SK-N-MC (cell line): ENCODE results near the gene YWHAH.

ENCODE experiments used
- DNase-seq: peaks from one replicate; pipeline ENCODE4 v3.0.0-alpha.2; 2011; ENCODE audit warnings: low read depth, low spot score
- H3K27ac ChIP-seq: fragments of 200-600 bp; sonication (generic); 2 replicates; pipeline ENCODE4 v1.5.1; 2016; ENCODE audit warnings: mixed run types
- H3K36me3 ChIP-seq: fragments of 200-600 bp; sonication (generic); 2 replicates; pipeline ENCODE4 v1.6.1; 2017; ENCODE audit warnings: antibody characterized with exemption, low read length, mixed read lengths; ENCODE audit not compliant: insufficient read depth
- H3K4me3 ChIP-seq: fragments of 200-600 bp; sonication (generic); 2 replicates; pipeline ENCODE4 v1.5.1; 2016
- H3K9ac ChIP-seq: fragments of 200-600 bp; sonication (generic); 2 replicates; pipeline ENCODE4 v1.8.0; 2017; ENCODE audit warnings: mixed run types, mixed read lengths; ENCODE audit not compliant: insufficient read length
- H3K9me3 ChIP-seq: fragments of 200-600 bp; sonication (generic); 2 replicates; pipeline ENCODE4 v1.6.1; 2017; ENCODE audit warnings: low read depth, mild to moderate bottlenecking, antibody characterized with exemption, low read length, moderate library complexity, mixed read lengths
- EZH2 ChIP-seq: fragments of 200-600 bp; sonication (generic); IDR thresholded peaks from one replicate; pipeline ENCODE4 v1.6.1; 2017; ENCODE audit warnings: antibody characterized with exemption
- FOXP2 ChIP-seq: optimal IDR thresholded peaks from 2 replicates; pipeline ENCODE3; 2011; ENCODE audit warnings: mild to moderate bottlenecking, moderate library complexity; ENCODE audit not compliant: insufficient read depth; ENCODE audit errors: extremely low read length, control extremely low read depth
- POLR2AphosphoS5 ChIP-seq: IDR thresholded peaks from 2 replicates; pipeline ENCODE4 v1.6.1; 2012; ENCODE audit warnings: mild to moderate bottlenecking, low read depth, low read length, borderline replicate concordance

YWHAH gene

GRCh38 chr22:31951194-31952093 is 7.1 kb downstream of the YWHAH start:
- Histone ChIP-seq H3K4me3 (no peak overlapping the region), H3K27ac (no peak overlapping the region), H3K9ac (no peak overlapping the region), H3K9me3 (no peaks in the 10 kb centered on the region), H3K36me3 (peaks cover 77% of the 10 kb centered on the region)
- TF ChIP-seq POLR2AphosphoS5 (no peak), FOXP2 (no peak), EZH2 (no peak)
- no peak for DNase-seq

GRCh38 chr22:31952094-31952401 is 7.7 kb downstream of the YWHAH start:
- H3K4me3 ChIP-seq = no peak overlapping the region
- peaks cover 77% of the 10 kb centered on the region for H3K36me3 ChIP-seq
- TF ChIP-seq POLR2AphosphoS5 (no peak), EZH2 (no peak), FOXP2 (no peak)
- DNase-seq = no peak
- 0 out of 2 replicates have a peak overlapping the region, but pooled peaks have one; percentile 21 for H3K27ac ChIP-seq
- no peaks in the 10 kb centered on the region for H3K9me3 ChIP-seq
- no peak overlapping the region for H3K9ac ChIP-seq

GRCh38 chr22:31952472-31952871 is 8.1 kb downstream of the YWHAH start:
- Histone ChIP-seq H3K9ac (no peak overlapping the region), H3K27ac (0 out of 2 replicates have a peak overlapping the region, but pooled peaks have one; percentile 21), H3K36me3 (peaks cover 77% of the 10 kb centered on the region), H3K4me3 (no peak overlapping the region), H3K9me3 (no peaks in the 10 kb centered on the region)
- no peak for DNase-seq
- TF ChIP-seq FOXP2 (no peak), EZH2 (no peak), POLR2AphosphoS5 (no peak)

DNA sequence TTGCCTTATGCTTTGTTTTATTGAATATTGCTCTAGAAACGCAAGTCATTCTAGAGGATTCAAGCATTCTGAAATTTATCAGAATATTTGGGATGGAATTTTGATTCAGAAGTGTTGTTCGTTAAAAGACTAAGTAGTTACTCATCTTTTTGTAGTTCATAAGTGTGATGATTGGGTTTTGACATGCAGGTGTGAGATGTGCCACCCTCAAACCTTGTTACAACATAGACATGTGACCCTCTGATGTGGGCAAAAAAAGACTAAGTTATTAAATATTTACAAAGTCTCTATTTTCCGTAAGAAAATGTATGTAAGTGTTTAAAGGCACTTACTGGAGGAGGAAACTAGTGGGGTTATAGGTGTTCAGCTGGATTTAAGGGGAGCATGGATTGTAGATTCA is 8.9 kb downstream of the YWHAH start:
- Histone ChIP-seq H3K9ac (no peak overlapping the region), H3K4me3 (no peak overlapping the region), H3K27ac (no peak overlapping the region), H3K9me3 (no peaks in the 10 kb centered on the region), H3K36me3 (peaks cover 77% of the 10 kb centered on the region)
- no peak for DNase-seq
- TF ChIP-seq EZH2 = no peak
- TF ChIP-seq POLR2AphosphoS5 = no peak
- no peak for TF ChIP-seq FOXP2

- Histone ChIP-seq H3K9me3 (no peaks in the 10 kb centered on the region), H3K36me3 (peaks cover 67% of the 10 kb centered on the region)
Measured at GRCh38 chr22:31954535-31955523, 10.5 kb downstream of the YWHAH start.

DNA sequence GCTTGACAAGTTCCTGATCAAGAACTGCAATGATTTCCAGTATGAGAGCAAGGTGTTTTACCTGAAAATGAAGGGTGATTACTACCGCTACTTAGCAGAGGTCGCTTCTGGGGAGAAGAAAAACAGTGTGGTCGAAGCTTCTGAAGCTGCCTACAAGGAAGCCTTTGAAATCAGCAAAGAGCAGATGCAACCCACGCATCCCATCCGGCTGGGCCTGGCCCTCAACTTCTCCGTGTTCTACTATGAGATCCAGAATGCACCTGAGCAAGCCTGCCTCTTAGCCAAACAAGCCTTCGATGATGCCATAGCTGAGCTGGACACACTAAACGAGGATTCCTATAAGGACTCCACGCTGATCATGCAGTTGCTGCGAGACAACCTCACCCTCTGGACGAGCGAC is 12.0 kb downstream of the YWHAH start:
- Histone ChIP-seq H3K36me3 (peaks cover 53% of the 10 kb centered on the region), H3K4me3 (no peak overlapping the region), H3K27ac (no peak overlapping the region), H3K9ac (no peak overlapping the region), H3K9me3 (no peaks in the 10 kb centered on the region)
- DNase-seq = no peak
- TF ChIP-seq FOXP2 = no peak
- TF ChIP-seq POLR2AphosphoS5 = no peak
- TF ChIP-seq EZH2 = no peak

More at GRCh38 chr22:31954535-31955523, 10.5 kb downstream of the YWHAH start:
- TF ChIP-seq FOXP2 (no peak), EZH2 (no peak), POLR2AphosphoS5 (no peak)
- Histone ChIP-seq H3K4me3 (no peak overlapping the region), H3K9ac (no peak overlapping the region), H3K27ac (no peak overlapping the region; the same call in 1 of the 2 replicates)
- DNase-seq = no peak

DNA sequence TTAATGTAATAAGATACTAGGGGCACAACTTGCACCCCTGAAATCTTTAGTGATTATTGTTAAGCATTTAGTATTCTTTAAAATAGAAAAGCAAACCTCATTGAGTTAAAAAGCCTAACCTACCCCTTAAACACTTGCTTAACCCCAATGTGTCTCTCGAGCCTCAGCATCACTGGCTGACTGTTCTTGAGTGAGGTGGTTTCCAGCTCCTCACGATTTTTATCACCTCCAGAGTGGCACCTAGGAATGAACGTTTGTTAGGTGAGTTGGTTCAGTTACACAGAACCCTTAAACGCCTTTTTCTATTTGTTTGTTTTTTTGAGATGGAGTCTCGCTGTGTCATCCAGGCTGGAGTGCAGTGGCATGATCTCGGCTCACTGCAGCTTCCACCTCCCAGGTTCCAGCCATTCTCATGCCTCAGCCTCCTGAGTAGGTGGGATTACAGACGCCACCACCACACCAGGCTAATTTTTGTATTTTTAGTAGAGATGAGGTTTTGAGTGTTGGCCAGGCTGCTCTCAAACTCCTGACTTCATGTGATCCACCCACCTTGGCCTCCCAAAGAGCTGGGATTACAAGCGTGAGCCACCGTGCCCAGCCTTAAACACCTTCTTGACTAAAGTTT is 13.7 kb downstream of the YWHAH start:
- Histone ChIP-seq H3K36me3 (peaks cover 40% of the 10 kb centered on the region), H3K9ac (no peak overlapping the region), H3K4me3 (no peak overlapping the region), H3K9me3 (no peaks in the 10 kb centered on the region), H3K27ac (no peak overlapping the region)
- TF ChIP-seq POLR2AphosphoS5 (no peak), EZH2 (no peak), FOXP2 (no peak)
- no peak for DNase-seq

GRCh38 chr22:31958625-31959239 is 14.4 kb downstream of the YWHAH start:
- H3K9me3 ChIP-seq = no peaks in the 10 kb centered on the region
- no peak overlapping the region for H3K9ac ChIP-seq
- H3K27ac ChIP-seq = no peak overlapping the region
- peaks cover 40% of the 10 kb centered on the region for H3K36me3 ChIP-seq
- no peak overlapping the region for H3K4me3 ChIP-seq
- TF ChIP-seq POLR2AphosphoS5 (no peak), FOXP2 (no peak), EZH2 (no peak)
- no peak for DNase-seq
